WERI-Rb-1 (cell line): ENCODE measurements around the gene M1AP.

Experiments
- DNase-seq: peaks from one replicate; pipeline ENCODE4 v3.0.0-alpha.2; 2020
- H3K27ac ChIP-seq: fragments of 250-450 bp; sonication (Bioruptor Pico); 2 replicates; pipeline ENCODE4 v1.5.1; 2020; ENCODE audit warnings: mild to moderate bottlenecking, moderate library complexity
- H3K27me3 ChIP-seq: fragments of 250-450 bp; sonication (Bioruptor Pico); 2 replicates; pipeline ENCODE4 v1.5.1; 2021; ENCODE audit warnings: mild to moderate bottlenecking, low read depth, moderate library complexity; ENCODE audit not compliant: insufficient read depth, severe bottlenecking
- H3K36me3 ChIP-seq: fragments of 250-450 bp; sonication (Bioruptor Pico); 2 replicates; pipeline ENCODE4 v1.5.1; 2020; ENCODE audit warnings: mild to moderate bottlenecking, moderate library complexity
- H3K4me3 ChIP-seq: 2 replicates; pipeline ENCODE4 v1.5.1; 2011; ENCODE audit warnings: low read depth, mild to moderate bottlenecking, control low read depth, low read length
- H3K9me3 ChIP-seq: fragments of 250-450 bp; sonication (Bioruptor Pico); 2 replicates; pipeline ENCODE4 v1.5.1; 2021; ENCODE audit warnings: mild to moderate bottlenecking, moderate library complexity; ENCODE audit not compliant: severe bottlenecking
- TF ChIP-seq, protein P1 (sequence below): IDR thresholded peaks from 2 replicates; pipeline ENCODE4 v1.5.1; 2011; ENCODE audit warnings: low read depth, mild to moderate bottlenecking, control low read depth, inconsistent platforms, low read length

Gene M1AP

DNA sequence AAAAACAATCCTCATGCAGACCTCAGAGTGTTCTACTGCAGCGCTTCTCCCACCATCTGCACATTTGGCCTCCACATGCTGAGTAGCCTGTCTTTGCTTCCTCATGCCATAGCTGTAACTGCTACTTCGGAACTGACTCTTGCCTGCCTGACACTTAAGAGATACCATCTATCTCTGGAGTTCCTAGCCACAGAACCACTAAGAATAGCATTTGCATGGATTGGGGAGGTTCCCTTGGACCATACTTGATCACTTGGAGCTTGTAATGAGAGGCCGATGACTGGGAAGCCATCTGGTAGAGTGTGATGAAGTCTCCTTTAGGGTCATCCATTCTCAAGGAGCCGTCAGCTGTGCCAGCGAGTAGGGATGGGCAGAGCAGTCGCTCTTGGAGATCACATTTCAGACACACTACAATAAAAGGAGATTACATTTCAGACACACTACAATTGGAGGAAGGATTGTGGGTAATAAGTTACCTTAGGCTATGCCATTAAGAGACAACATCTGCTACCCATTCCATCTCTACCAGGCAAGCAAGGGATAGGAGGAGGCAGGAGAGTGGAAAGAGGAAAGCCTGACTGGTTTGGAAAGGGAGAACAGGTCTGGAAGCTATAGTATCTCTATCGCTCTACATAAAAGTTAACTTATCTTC lies 71.8 kb downstream of the M1AP start:
- DNase-seq, result no peak
- Histone ChIP-seq H3K9me3 (no peaks in the 10 kb centered on the region), H3K27me3 (no peaks in the 10 kb centered on the region), H3K27ac (no peak overlapping the region), H3K4me3 (no peak overlapping the region), H3K36me3 (no peaks in the 10 kb centered on the region)
- TF ChIP-seq, protein P1, sequence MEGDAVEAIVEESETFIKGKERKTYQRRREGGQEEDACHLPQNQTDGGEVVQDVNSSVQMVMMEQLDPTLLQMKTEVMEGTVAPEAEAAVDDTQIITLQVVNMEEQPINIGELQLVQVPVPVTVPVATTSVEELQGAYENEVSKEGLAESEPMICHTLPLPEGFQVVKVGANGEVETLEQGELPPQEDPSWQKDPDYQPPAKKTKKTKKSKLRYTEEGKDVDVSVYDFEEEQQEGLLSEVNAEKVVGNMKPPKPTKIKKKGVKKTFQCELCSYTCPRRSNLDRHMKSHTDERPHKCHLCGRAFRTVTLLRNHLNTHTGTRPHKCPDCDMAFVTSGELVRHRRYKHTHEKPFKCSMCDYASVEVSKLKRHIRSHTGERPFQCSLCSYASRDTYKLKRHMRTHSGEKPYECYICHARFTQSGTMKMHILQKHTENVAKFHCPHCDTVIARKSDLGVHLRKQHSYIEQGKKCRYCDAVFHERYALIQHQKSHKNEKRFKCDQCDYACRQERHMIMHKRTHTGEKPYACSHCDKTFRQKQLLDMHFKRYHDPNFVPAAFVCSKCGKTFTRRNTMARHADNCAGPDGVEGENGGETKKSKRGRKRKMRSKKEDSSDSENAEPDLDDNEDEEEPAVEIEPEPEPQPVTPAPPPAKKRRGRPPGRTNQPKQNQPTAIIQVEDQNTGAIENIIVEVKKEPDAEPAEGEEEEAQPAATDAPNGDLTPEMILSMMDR, result no peak

DNA sequence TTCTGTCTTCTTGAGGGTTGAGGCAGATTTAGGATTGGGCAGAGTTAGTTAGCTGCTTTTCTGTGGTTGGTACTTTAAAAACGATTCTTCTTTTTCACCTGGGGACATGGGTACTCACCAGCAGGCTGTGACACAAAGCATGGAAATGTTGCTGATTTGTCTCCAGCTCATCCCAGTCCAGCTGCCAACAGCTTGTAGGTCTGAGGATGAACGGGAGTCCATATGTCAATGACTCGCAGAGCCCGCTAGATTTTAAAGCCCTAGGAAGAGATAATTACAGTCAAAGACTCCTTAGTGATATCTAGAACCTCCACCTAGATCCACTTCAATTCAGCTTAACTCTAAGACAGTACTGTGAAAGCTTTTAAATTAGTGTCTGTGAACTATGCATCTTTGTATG lies 72.8 kb downstream of the M1AP start:
- TF ChIP-seq, protein P1, result no peak
- peak; percentile 70 for DNase-seq

DNA sequence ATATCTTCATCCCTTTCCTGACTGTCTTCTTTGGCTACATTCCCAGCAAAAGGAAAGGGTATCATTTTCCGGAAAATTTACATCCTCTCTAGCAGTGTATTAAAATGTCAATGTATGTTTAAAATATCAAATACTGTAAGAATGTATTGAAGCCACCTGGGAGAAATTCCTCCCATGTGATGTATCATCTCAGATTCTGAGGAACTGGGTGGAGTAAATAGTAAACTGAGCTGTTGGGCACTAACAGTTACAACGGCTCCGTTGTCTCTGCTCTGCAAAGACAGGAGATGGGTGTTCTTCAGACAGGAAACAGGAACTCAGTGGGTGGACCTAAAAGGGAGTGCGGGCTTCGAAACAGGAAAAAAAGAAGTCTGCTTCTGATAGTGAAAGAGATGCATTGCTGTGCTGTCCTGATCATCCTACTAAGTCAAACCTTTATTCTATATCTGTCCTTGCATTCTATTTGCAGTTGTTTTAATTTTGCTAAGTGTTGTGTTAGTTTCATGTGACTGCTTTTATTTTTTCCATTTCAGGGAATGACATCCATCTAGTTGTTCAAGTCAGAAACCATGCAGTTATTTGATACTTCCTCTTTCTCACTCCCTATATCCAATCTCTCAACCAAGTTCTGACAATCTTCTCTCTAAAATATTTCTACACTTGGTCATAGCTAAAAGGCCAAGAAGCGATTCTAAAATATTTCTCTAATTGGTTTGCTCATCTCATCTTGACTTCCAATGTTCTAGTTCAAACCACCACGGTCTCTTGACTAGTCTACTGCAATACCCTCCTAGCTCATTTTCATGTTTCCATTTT lies 74.2 kb downstream of the M1AP start:
- no peak overlapping the region for H3K27ac ChIP-seq
- TF ChIP-seq, protein P1, result no peak
- no peak for DNase-seq
- H3K36me3 ChIP-seq, result no peaks in the 10 kb centered on the region
- H3K27me3 ChIP-seq, result no peaks in the 10 kb centered on the region
- H3K9me3 ChIP-seq, result no peaks in the 10 kb centered on the region
- H3K4me3 ChIP-seq, result no peak overlapping the region

More for the DNA sequence above, 72.8 kb downstream of the M1AP start:
- H3K36me3 ChIP-seq, result no peaks in the 10 kb centered on the region
- no peak overlapping the region for H3K27ac ChIP-seq
- H3K9me3 ChIP-seq, result no peaks in the 10 kb centered on the region
- no peak overlapping the region for H3K4me3 ChIP-seq
- no peaks in the 10 kb centered on the region for H3K27me3 ChIP-seq

- Histone ChIP-seq H3K27me3 (no peaks in the 10 kb centered on the region), H3K4me3 (no peak overlapping the region), H3K36me3 (no peaks in the 10 kb centered on the region), H3K9me3 (no peaks in the 10 kb centered on the region), H3K27ac (no peak overlapping the region)
- no peak for DNase-seq
- TF ChIP-seq, protein P1, result no peak
Observed at GRCh38 chr2:74572178-74572925, 75.8 kb downstream of the M1AP start.

- no peaks in the 10 kb centered on the region for H3K9me3 ChIP-seq
- no peak for DNase-seq
- no peak overlapping the region for H3K4me3 ChIP-seq
- no peak overlapping the region for H3K27ac ChIP-seq
- TF ChIP-seq, protein P1, result no peak
- no peaks in the 10 kb centered on the region for H3K36me3 ChIP-seq
- H3K27me3 ChIP-seq, result no peaks in the 10 kb centered on the region
Observed at GRCh38 chr2:74571058-74571457, 77.1 kb downstream of the M1AP start.
